Endothelial cell of umbilical vein (primary cell): ENCODE measurements around the gene RBM25. TPM values are rescaled to one million over a fixed set of nuclear protein-coding genes. Genes with fewer than 3 reads are reported as not detected.

Source experiments
- BruUV-seq: library from RNA; stranded (reverse); fragments of 400-500 nt; replicated peaks from 2 replicates; lab custom pipeline; 2021; lab: Mats Ljungman, UMichigan
- CTCF ChIA-PET: fragments of 300-600, 350-600 bp; sonication (Branson Sonifier 250); formaldehyde crosslinking; loops from one replicate; lab custom pipeline; 2021; ENCODE audit warnings: antibody characterized with exemption, inconsistent platforms; lab: Charles Lee
- POLR2A ChIA-PET: fragments of 300-600, 350-600 bp; sonication (Branson Sonifier 250); formaldehyde crosslinking; loops from one replicate; lab custom pipeline; 2021; ENCODE audit warnings: antibody characterized with exemption, inconsistent platforms; lab: Charles Lee
- DNase-seq: peaks from one replicate; pipeline ENCODE4 v3.0.0-alpha.2; 2011; ENCODE audit warnings: low read depth, low spot score
- FAIRE-seq: peaks from 2 replicates; lab custom pipeline; 2011; peaks lifted over from hg19 to GRCh38; lab: Jason Lieb, UNC
- H2AFZ ChIP-seq: 2 replicates; pipeline ENCODE4 v1.6.0; 2012; ENCODE audit warnings: low read depth, low read length, control low read depth, inconsistent platforms
- H3K27ac ChIP-seq: 2 replicates; pipeline ENCODE4 v1.5.1; 2011; ENCODE audit warnings: low read depth, mild to moderate bottlenecking, control low read depth, low read length, moderate library complexity; ENCODE audit not compliant: insufficient read depth
- H3K27me3 ChIP-seq, 2 experiments: 2 replicates each; pipeline versions ENCODE4 v1.6.0 to v1.6.1; 2011; ENCODE audit warnings: low read length in 2 of 2, mixed read lengths in 1 of 2; ENCODE audit not compliant: control insufficient read depth in 2 of 2, insufficient read depth in 2 of 2
- H3K36me3 ChIP-seq, 2 experiments: 2 replicates in 1 of 2; 3 replicates in 1 of 2; pipeline ENCODE4 v1.5.1; 2011; ENCODE audit warnings: low read length in 2 of 2, mild to moderate bottlenecking in 1 of 2, moderate library complexity in 1 of 2; ENCODE audit not compliant: control insufficient read depth in 2 of 2, insufficient read depth in 2 of 2; ENCODE audit errors: extremely low read depth in 1 of 2
- H3K4me1 ChIP-seq: 3 replicates; pipeline ENCODE4 v1.5.1; 2011; ENCODE audit warnings: mild to moderate bottlenecking, low read length; ENCODE audit not compliant: control insufficient read depth, insufficient read depth; ENCODE audit errors: extremely low read depth
- H3K4me2 ChIP-seq: 2 replicates; pipeline ENCODE4 v1.6.1; 2011; ENCODE audit warnings: low read length, control low read depth, mixed read lengths; ENCODE audit not compliant: insufficient read depth
- H3K4me3 ChIP-seq, 3 experiments: fragments of 200-600 bp in 1 of 3; sonication (generic), shearing (Covaris generic) in 1 of 3; replicated peaks in 1 of 3; 2 replicates each; pipeline ENCODE4 v1.5.1; 2011 to 2016; ENCODE audit warnings: control low read depth in 3 of 3, low read length in 3 of 3, mild to moderate bottlenecking in 2 of 3, inconsistent platforms in 1 of 3, low read depth in 1 of 3, moderate library complexity in 1 of 3; ENCODE audit not compliant: insufficient read depth in 1 of 3
- H3K79me2 ChIP-seq: 2 replicates; pipeline ENCODE4 v1.6.0; 2012; ENCODE audit warnings: low read length, inconsistent platforms; ENCODE audit not compliant: control insufficient read depth, insufficient read depth
- H3K9ac ChIP-seq: replicated peaks from 2 replicates; pipeline ENCODE3; 2011; ENCODE audit warnings: low read length, control low read depth; ENCODE audit not compliant: insufficient read depth; ENCODE audit errors: extremely low read depth
- H3K9me1 ChIP-seq: replicated peaks from 3 replicates; pipeline ENCODE4 v1.6.0; 2011; ENCODE audit warnings: mild to moderate bottlenecking, low read length; ENCODE audit not compliant: control insufficient read depth, insufficient read depth; ENCODE audit errors: extremely low read depth
- H3K9me3 ChIP-seq: replicated peaks from 2 replicates; pipeline ENCODE4 v1.5.1; 2012; ENCODE audit warnings: low read length, inconsistent platforms; ENCODE audit not compliant: control insufficient read depth, insufficient read depth
- H4K20me1 ChIP-seq: replicated peaks from 2 replicates; pipeline ENCODE3; 2011; ENCODE audit warnings: mild to moderate bottlenecking, low read length; ENCODE audit not compliant: control insufficient read depth, insufficient read depth; ENCODE audit errors: extremely low read depth
- CTCF ChIP-seq, 2 donors: IDR thresholded peaks; 1 replicate in 1 of 2; 2 replicates in 1 of 2; pipeline ENCODE4 v1.5.1; 2011; ENCODE audit warnings: low read length in 2 of 2, mild to moderate bottlenecking in 2 of 2, moderate library complexity in 2 of 2, control low read depth in 1 of 2, inconsistent platforms in 1 of 2, low read depth in 1 of 2; ENCODE audit not compliant: insufficient read depth in 1 of 2; ENCODE audit errors: extremely low read depth in 1 of 2
- EZH2 ChIP-seq: IDR thresholded peaks from 2 replicates; pipeline ENCODE4 v1.6.1; 2012; ENCODE audit warnings: borderline replicate concordance, low read depth, mild to moderate bottlenecking, moderate library complexity, low read length, inconsistent platforms; ENCODE audit not compliant: severe bottlenecking
- FOS ChIP-seq: IDR thresholded peaks from 2 replicates; pipeline ENCODE4 v1.6.1; 2011; ENCODE audit warnings: mild to moderate bottlenecking, low read length, moderate library complexity, borderline replicate concordance; ENCODE audit not compliant: insufficient read depth
- GATA2 ChIP-seq: IDR thresholded peaks from 2 replicates; pipeline ENCODE4 v1.7.0; 2011; ENCODE audit warnings: low read depth, mild to moderate bottlenecking, moderate library complexity, mixed read lengths, low read length; ENCODE audit not compliant: insufficient read length, insufficient read depth
- JUN ChIP-seq: IDR thresholded peaks from 2 replicates; pipeline ENCODE4 v1.6.1; 2011; ENCODE audit warnings: borderline replicate concordance, low read depth; ENCODE audit not compliant: insufficient read length, insufficient read depth
- MAX ChIP-seq: IDR thresholded peaks from 2 replicates; pipeline ENCODE4 v1.6.1; 2011; ENCODE audit not compliant: insufficient read depth, insufficient read length
- MYC ChIP-seq: IDR thresholded peaks from one replicate; pipeline ENCODE4 v1.6.1; 2011; ENCODE audit warnings: mild to moderate bottlenecking, low read depth, low read length
- POLR2A ChIP-seq: IDR thresholded peaks from 2 replicates; pipeline ENCODE4 v1.6.1; 2012; ENCODE audit warnings: low read depth, mild to moderate bottlenecking, control low read depth, low read length
- POLR2AphosphoS5 ChIP-seq: IDR thresholded peaks from 2 replicates; pipeline ENCODE4 v1.6.1; 2012; ENCODE audit warnings: low read depth, mild to moderate bottlenecking, control low read depth, low read length, moderate library complexity; ENCODE audit not compliant: insufficient read depth
- dilution Hi-C: fragments of 300-500 bp; cut with MboI; formaldehyde crosslinking; loops from one replicate; pipeline ENCODE4 v1.15.0; 2019; ENCODE audit warnings: low sequenced_read_pairs; ENCODE audit not compliant: extremely low pct_ligation_motif_present
- intact Hi-C: fragments of 100-400 bp; cut with micrococcal nuclease; formaldehyde crosslinking; loops from one replicate; pipeline ENCODE4 v1.10.0; 2022
- polyA plus RNA-seq, 4 experiments: library from polyadenylated mRNA; depleted of rRNA in 3 of 4; stranded (reverse) in 3 of 4; unstranded in 1 of 4; fragments of >200 nt; gene quantifications; 2 replicates each; pipeline versions ENCODE4 v1.2.1 to v1.2.3, GENCODE V29; 2011 to 2012; ENCODE audit warnings: missing spikeins in 1 of 4
- total RNA-seq: library from RNA; stranded (reverse); gene quantifications from 2 replicates; pipeline ENCODE4 v1.2.3, GENCODE V29; 2021

RBM25 gene
- total and polyA plus RNA-seq, 2 donors (not counting 3 experiments of a cell fraction or from before 2014, with no cell fraction given): 20.6 to 86.1 TPM

DNA sequence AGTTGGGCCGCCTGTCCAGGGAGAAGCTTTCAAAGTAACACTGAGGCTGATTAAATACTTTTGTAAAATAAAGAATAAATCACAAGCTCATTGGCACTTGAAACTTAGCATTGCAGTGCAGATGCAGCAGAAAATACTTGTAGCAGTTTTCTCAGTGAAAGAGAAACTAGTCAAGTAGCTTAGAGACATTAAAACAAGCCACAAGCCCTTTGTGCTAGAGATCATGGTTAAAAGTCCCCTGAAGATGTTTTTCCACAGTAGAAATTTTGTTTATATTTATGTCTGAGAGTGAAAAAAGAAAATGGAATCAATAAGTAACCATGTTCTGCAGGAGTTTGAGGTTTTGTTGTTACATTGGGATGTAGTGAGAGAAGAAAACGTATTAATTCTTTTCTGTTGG, 83.9 kb downstream of the RBM25 start:
- no peak for DNase-seq

More for the DNA sequence above, 83.9 kb downstream of the RBM25 start:
- Histone ChIP-seq H3K27ac (no peak overlapping the region), H3K36me3 (no peaks in the 10 kb centered on the region), H3K9ac (no peak overlapping the region), H4K20me1 (no peaks in the 10 kb centered on the region), H3K9me3 (no peaks in the 10 kb centered on the region), H3K4me2 (no peak overlapping the region), H3K79me2 (peaks cover 41% of the 10 kb centered on the region), H3K27me3 (no peaks in the 10 kb centered on the region), H3K4me3 (no peak overlapping the region), H2AFZ (no peak overlapping the region), H3K9me1 (no peaks in the 10 kb centered on the region), H3K4me1 (peaks cover 6% of the 10 kb centered on the region)
- dilution Hi-C loops (no loop called here), intact Hi-C loops (no loop called here)
- ChIA-PET CTCF (interaction anchor here (1.0 to 1.5 kb wide), 2 partner anchors 10 to 628 kb away, joined by 3 to 4 read pairs; no protein-coding TSS in a partner anchor), POLR2A (no interaction called here)
- no TSS peak for BruUV-seq
- no peak for TF ChIP-seq MAX
- TF ChIP-seq POLR2AphosphoS5: no peak
- TF ChIP-seq EZH2: no peak
- TF ChIP-seq POLR2A: no peak
- no peak for TF ChIP-seq GATA2
- no peak for TF ChIP-seq JUN
- TF ChIP-seq CTCF (IDR thresholded peaks at IDR 0.05; ENCODE audit: extremely low read depth in 1 of 2, insufficient read depth in 1 of 2, low read depth in 1 of 2, low read length in 2 of 2): no peak
- no peak for TF ChIP-seq MYC
- TF ChIP-seq FOS: no peak
- FAIRE-seq: no peak
